Thyroid gland (tissue), 4 donors: Measurements from ENCODE around the gene GNL1. TPM values are rescaled to one million over a fixed set of nuclear protein-coding genes. Genes with fewer than 3 reads are reported as not detected.
A peak's percentile ranks its signal among the peaks of the same experiment; 100 is the strongest.

Experiments
- DNase-seq, 2 donors: peaks; one replicate each; pipeline ENCODE4 v3.0.0-alpha.2; 2019
- H3K27ac ChIP-seq, 3 donors: fragments of 200-600 bp; sonication (generic); 1 replicate in 2 of 3; 2 replicates in 1 of 3; pipeline ENCODE4 v1.5.1; 2016 to 2019; ENCODE audit warnings: mild to moderate bottlenecking in 1 of 3, moderate library complexity in 1 of 3
- H3K27me3 ChIP-seq: fragments of 200-600 bp; sonication (generic); one replicate; pipeline ENCODE4 v1.5.1; 2019
- H3K36me3 ChIP-seq, 2 donors: fragments of 200-600 bp; sonication (generic); one replicate each; pipeline ENCODE4 v1.5.1; 2016 to 2019
- H3K4me1 ChIP-seq, 2 donors: fragments of 200-600 bp; sonication (generic); one replicate each; pipeline ENCODE4 v1.5.1; 2017 to 2019
- H3K4me3 ChIP-seq, 3 donors: fragments of 200-600 bp; sonication (generic); replicated peaks in 1 of 3; 1 replicate in 2 of 3; 2 replicates in 1 of 3; pipeline ENCODE4 v1.5.1; 2016; ENCODE audit warnings: mild to moderate bottlenecking in 1 of 3
- H3K9me3 ChIP-seq: fragments of 200-600 bp; sonication (generic); one replicate; pipeline ENCODE4 v1.5.1; 2017
- POLR2A ChIP-seq, 2 donors: fragments of 450-650 bp; IDR thresholded peaks; one replicate each; pipeline ENCODE4 v1.6.1; 2017; ENCODE audit warnings: antibody characterized with exemption in 2 of 2, mild to moderate bottlenecking in 2 of 2, moderate library complexity in 1 of 2
- WGBS, 2 donors: methylation state at CpG; one replicate each; pipeline ENCODE4 v1.1.5; 2017; 5-methylcytosine and 5-hydroxymethylcytosine counted together
- intact Hi-C: fragments of 100-400 bp; cut with DNase I; formaldehyde crosslinking; loops from one replicate; pipeline ENCODE4 v1.15.1; 2023
- total RNA-seq, 4 donors: library from RNA; depleted of rRNA; stranded (reverse); fragments of >200 nt; gene quantifications; one replicate each; pipeline ENCODE4 v1.2.3, GENCODE V29; 2016
- TF ChIP-seq, protein P1 (sequence below), 6 experiments: fragments of 200-600 bp in 3 of 6; fragments of 450-650 bp in 3 of 6; sonication (generic) in 3 of 6; IDR thresholded peaks; one replicate each; pipeline ENCODE4 v1.5.1; 2016 to 2019; ENCODE audit warnings: antibody characterized with exemption in 6 of 6, mild to moderate bottlenecking in 2 of 6, inconsistent platforms in 1 of 6, moderate library complexity in 1 of 6

Gene GNL1
- total RNA-seq, 4 donors from 2014 or later: 33.9 to 77.7 (median 37.7) TPM

GRCh38 chr6:30562470-30563425, 6.5 kb upstream of the GNL1 start:
- Histone ChIP-seq H3K36me3 (peaks cover 4 to 13% of the 10 kb centered on the region in 2 donors), H3K4me1 (peaks cover 6 to 8% of the 10 kb centered on the region in 2 donors), H3K4me3 (no peak overlapping the region), H3K27me3 (no peaks in the 10 kb centered on the region), H3K9me3 (no peaks in the 10 kb centered on the region), H3K27ac (no peak overlapping the region)
- DNase-seq: no peak
- WGBS, 2 donors: 94 to 95% methylated on average over 14 of the region's 14 CpGs
- intact Hi-C loops: no loop called here
- TF ChIP-seq POLR2A (IDR thresholded peaks at IDR 0.05): no peak
- TF ChIP-seq, protein P1, sequence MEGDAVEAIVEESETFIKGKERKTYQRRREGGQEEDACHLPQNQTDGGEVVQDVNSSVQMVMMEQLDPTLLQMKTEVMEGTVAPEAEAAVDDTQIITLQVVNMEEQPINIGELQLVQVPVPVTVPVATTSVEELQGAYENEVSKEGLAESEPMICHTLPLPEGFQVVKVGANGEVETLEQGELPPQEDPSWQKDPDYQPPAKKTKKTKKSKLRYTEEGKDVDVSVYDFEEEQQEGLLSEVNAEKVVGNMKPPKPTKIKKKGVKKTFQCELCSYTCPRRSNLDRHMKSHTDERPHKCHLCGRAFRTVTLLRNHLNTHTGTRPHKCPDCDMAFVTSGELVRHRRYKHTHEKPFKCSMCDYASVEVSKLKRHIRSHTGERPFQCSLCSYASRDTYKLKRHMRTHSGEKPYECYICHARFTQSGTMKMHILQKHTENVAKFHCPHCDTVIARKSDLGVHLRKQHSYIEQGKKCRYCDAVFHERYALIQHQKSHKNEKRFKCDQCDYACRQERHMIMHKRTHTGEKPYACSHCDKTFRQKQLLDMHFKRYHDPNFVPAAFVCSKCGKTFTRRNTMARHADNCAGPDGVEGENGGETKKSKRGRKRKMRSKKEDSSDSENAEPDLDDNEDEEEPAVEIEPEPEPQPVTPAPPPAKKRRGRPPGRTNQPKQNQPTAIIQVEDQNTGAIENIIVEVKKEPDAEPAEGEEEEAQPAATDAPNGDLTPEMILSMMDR (IDR thresholded peaks at IDR 0.05): no peak

DNA sequence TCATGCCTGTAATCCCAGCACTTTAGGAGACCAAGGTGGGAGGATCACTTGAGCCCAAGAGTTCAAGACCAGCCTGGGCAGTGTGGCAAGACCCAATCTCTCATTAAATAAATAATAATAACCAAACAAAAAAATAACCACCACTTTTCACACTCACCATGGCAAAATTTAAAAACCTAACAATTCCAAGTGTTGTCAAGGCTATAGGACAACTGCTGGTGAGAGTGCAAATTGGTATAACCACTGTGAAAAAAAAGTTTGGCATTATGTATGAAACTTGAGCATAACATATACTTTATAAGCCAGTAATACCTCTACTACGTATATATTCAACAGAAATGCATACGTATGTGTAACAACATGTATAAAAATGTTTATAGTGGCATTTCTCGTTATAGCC, 4.6 kb upstream of the GNL1 start:
- no peak overlapping the region for H3K27ac ChIP-seq
- no peaks in the 10 kb centered on the region for H3K9me3 ChIP-seq
- H3K27me3 ChIP-seq: no peaks in the 10 kb centered on the region
- intact Hi-C loops: no loop called here
- 93 to 96% methylated on average over 3 of the region's 3 CpGs for WGBS, 2 donors
- H3K4me3 ChIP-seq: no peak overlapping the region
- H3K36me3 ChIP-seq: peaks cover 4 to 13% of the 10 kb centered on the region in 2 donors
- TF ChIP-seq, protein P1 (IDR thresholded peaks at IDR 0.05): no peak
- TF ChIP-seq POLR2A (IDR thresholded peaks at IDR 0.05): no peak
- DNase-seq: no peak
- H3K4me1 ChIP-seq: peaks cover 11% of the 10 kb centered on the region in 2 donors

DNA sequence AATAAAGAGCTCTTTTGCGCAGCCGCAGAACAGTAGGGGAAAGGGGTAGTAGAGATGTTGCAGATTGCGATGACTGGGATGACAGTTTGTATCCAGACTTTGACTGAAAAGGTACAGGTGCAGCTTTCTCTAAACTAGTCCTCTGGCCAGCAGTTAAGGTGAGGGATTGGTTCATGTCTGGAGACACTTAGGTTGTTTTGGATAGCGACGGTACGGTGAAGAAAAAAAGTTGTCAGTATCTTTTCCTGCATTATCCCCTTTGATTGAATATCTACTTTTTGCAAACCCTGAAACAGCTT, 1.3 kb upstream of the GNL1 start:
- Histone ChIP-seq H3K4me3 (peak overlapping the region; percentile 43 to 98 (median 94)), H3K36me3 (peaks cover 15 to 19% of the 10 kb centered on the region in 2 donors), H3K27me3 (no peaks in the 10 kb centered on the region), H3K27ac (peak overlapping the region in 2 of 3 donors; percentile 95 to 99), H3K4me1 (peaks cover 19 to 21% of the 10 kb centered on the region in 2 donors), H3K9me3 (no peaks in the 10 kb centered on the region)
- no peak for DNase-seq
- TF ChIP-seq, protein P1 (IDR thresholded peaks at IDR 0.05): no peak
- no peak for TF ChIP-seq POLR2A (IDR thresholded peaks at IDR 0.05)
- intact Hi-C loops: no loop called here
- 2% methylated on average over 6 of the region's 6 CpGs for WGBS, 2 donors

DNA sequence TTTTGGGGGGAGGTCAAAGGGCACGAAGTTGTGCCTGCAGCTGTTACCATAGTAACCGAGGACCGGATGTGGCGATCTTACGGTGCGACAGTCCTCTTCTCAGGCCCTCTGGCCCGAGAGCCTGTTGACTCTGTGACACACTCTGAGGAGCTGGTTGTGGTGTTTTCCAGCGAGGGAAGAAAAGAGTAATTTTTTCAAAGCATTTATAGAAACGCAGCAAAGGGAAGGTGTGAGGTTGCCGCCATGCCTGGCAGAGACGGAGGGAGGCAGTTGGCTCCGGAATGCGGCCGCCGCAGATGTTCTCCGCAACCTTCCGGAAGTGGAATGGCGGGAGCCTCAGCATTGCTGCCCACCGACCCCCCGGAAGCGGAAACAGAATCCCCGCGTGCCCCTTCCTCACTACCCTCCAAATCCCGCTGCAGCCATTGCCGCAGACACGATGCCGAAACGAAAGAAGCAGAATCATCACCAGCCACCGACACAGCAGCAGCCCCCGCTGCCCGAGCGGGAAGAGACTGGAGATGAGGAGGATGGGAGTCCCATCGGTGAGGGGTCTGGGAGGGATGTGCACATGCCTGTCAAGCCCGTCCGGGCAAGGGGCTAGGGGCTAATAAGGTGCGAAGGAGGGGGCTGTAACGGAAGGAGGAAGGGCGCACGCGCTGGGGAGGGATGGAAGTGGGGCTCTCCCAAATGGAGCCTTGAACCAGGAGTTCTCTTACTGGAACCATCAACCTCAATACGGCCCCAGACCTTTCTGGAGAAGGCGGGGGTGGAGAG, 805 bp upstream of the GNL1 start, which contains the start of gene PRR3:
TSS of gene PRR3 (plus strand) at position 390 of the 777 bp plus-strand sequence. CDS start at position 440, 50 bp downstream.
- H3K27me3 ChIP-seq: no peaks in the 10 kb centered on the region
- peak within 1 kb of the TSS; percentile 43 to 98 (median 94) for H3K4me3 ChIP-seq
- peak; percentile 87 for DNase-seq
- 0 to 1% methylated on average over 39 to 41 of the region's 42 CpGs for WGBS, 2 donors
- peaks cover 17 to 19% of the 10 kb centered on the region in 2 donors for H3K36me3 ChIP-seq
- no peaks in the 10 kb centered on the region for H3K9me3 ChIP-seq
- intact Hi-C loops: no loop called here
- peak; percentile 20 to 34 for TF ChIP-seq POLR2A (IDR thresholded peaks at IDR 0.05)
- TF ChIP-seq, protein P1 (IDR thresholded peaks at IDR 0.05): no peak
- peak within 1 kb of the TSS; percentile 94 to 99 (median 95) for H3K27ac ChIP-seq
- H3K4me1 ChIP-seq: peaks cover 19 to 21% of the 10 kb centered on the region in 2 donors
